MCF 10A (cell line): Measurements from ENCODE around the gene B4GALT6. TPM values are rescaled to one million over a fixed set of nuclear protein-coding genes. Genes with fewer than 3 reads are reported as not detected.

Experiments used
- BruUV-seq: library from RNA; stranded (reverse); fragments of 400-500 nt; replicated peaks from 2 replicates; lab custom pipeline; 2021; lab: Mats Ljungman, UMichigan
- CTCF ChIA-PET: fragments of 300-600 bp; sonication (Branson Sonifier 250); formaldehyde crosslinking; extraction: SDS; loops from one replicate; lab custom pipeline; 2021; ENCODE audit warnings: antibody characterized with exemption, inconsistent platforms; lab: Yijun Ruan, JAX
- POLR2A ChIA-PET: fragments of 300-600, 350-650 bp; sonication (Branson Sonifier 250); formaldehyde crosslinking; extraction: SDS; loops from one replicate; lab custom pipeline; 2020; ENCODE audit warnings: antibody characterized with exemption, inconsistent platforms; lab: Yijun Ruan, JAX
- DNase-seq: peaks from one replicate; pipeline ENCODE4 v3.0.0-alpha.2; 2018; ENCODE audit not compliant: unreplicated experiment
- H3K27ac Mint-ChIP-seq: one replicate; pipeline ENCODE4 v1.8.0; 2022; ENCODE audit warnings: mild to moderate bottlenecking, low read depth, mixed read lengths; ENCODE audit not compliant: unreplicated experiment
- H3K27me3 Mint-ChIP-seq: one replicate; pipeline ENCODE4 v1.8.0; 2022; ENCODE audit warnings: mixed read lengths; ENCODE audit not compliant: insufficient read depth, unreplicated experiment
- H3K36me3 Mint-ChIP-seq: one replicate; pipeline ENCODE4 v1.8.0; 2022; ENCODE audit warnings: mild to moderate bottlenecking, moderate library complexity, mixed read lengths; ENCODE audit not compliant: insufficient read depth, unreplicated experiment
- H3K4me1 Mint-ChIP-seq: one replicate; pipeline ENCODE4 v1.8.0; 2022; ENCODE audit warnings: mixed read lengths; ENCODE audit not compliant: insufficient read depth, unreplicated experiment
- H3K4me3 Mint-ChIP-seq: one replicate; pipeline ENCODE4 v1.8.0; 2022; ENCODE audit warnings: mild to moderate bottlenecking, moderate library complexity, mixed read lengths; ENCODE audit not compliant: unreplicated experiment
- H3K9me3 Mint-ChIP-seq: one replicate; pipeline ENCODE4 v1.8.0; 2022; ENCODE audit warnings: mixed read lengths; ENCODE audit not compliant: unreplicated experiment
- CTCF ChIP-seq: fragments of 200-600 bp; IDR thresholded peaks from one replicate; pipeline ENCODE4 v1.8.0; 2022; ENCODE audit warnings: antibody characterized with exemption, mild to moderate bottlenecking; ENCODE audit not compliant: unreplicated experiment
- intact Hi-C: fragments of 100-400 bp; cut with micrococcal nuclease; formaldehyde crosslinking; loops from 2 replicates; pipeline ENCODE4 v1.14.1; 2022
- total RNA-seq: library from RNA; stranded (reverse); gene quantifications from 2 replicates; pipeline ENCODE4 v1.2.3, GENCODE V29; 2022

B4GALT6 gene
- total RNA-seq, 1 experiment from 2014 or later = 6.0 TPM

- Mint-ChIP-seq H3K4me3 (no peak overlapping the region), H3K9me3 (peaks cover 14% of the 10 kb centered on the region), H3K4me1 (no peaks in the 10 kb centered on the region), H3K27me3 (no peaks in the 10 kb centered on the region), H3K27ac (no peak overlapping the region), H3K36me3 (no peaks in the 10 kb centered on the region)
- no TSS peak for BruUV-seq
- CTCF ChIA-PET = interaction anchor here (1.0 kb wide), 1 partner anchor 144 kb away, joined by 6 read pairs; no protein-coding TSS in a partner anchor
- TF ChIP-seq CTCF = no peak
- POLR2A ChIA-PET = interaction anchor here (0.6 kb wide), 1 partner anchor 10 kb away, joined by 5 read pairs; no protein-coding TSS in a partner anchor
- DNase-seq = no peak
- intact Hi-C loops = no loop called here
Observed at GRCh38 chr18:31700990-31701389, 16.6 kb upstream of the B4GALT6 start.

GRCh38 chr18:31697351-31698298 is 13.2 kb upstream of the B4GALT6 start:
- TF ChIP-seq CTCF = no peak
- intact Hi-C loops = no loop called here
- H3K27me3 Mint-ChIP-seq = no peaks in the 10 kb centered on the region
- H3K4me1 Mint-ChIP-seq = no peaks in the 10 kb centered on the region
- peaks cover 14% of the 10 kb centered on the region for H3K9me3 Mint-ChIP-seq
- BruUV-seq = no TSS peak
- CTCF ChIA-PET = interaction anchor here (0.7 to 2.1 kb wide), 4 partner anchors 10 to 730 kb away, joined by 4 to 5 read pairs (median 4); no protein-coding TSS in a partner anchor
- H3K27ac Mint-ChIP-seq = no peak overlapping the region
- no peak overlapping the region for H3K4me3 Mint-ChIP-seq
- H3K36me3 Mint-ChIP-seq = no peaks in the 10 kb centered on the region
- no peak for DNase-seq
- POLR2A ChIA-PET = interaction anchor here (0.6 kb wide), 1 partner anchor 11 kb away, joined by 3 read pairs; no protein-coding TSS in a partner anchor

- TF ChIP-seq CTCF = no peak
- H3K36me3 Mint-ChIP-seq = no peaks in the 10 kb centered on the region
- peaks cover 14% of the 10 kb centered on the region for H3K9me3 Mint-ChIP-seq
- H3K4me1 Mint-ChIP-seq = no peaks in the 10 kb centered on the region
- intact Hi-C loops = no loop called here
- ChIA-PET CTCF (interaction anchor here (1.0 to 2.1 kb wide), 2 partner anchors 12 to 48 kb away, joined by 3 to 4 read pairs; no protein-coding TSS in a partner anchor), POLR2A (no interaction called here)
- no peak for DNase-seq
- BruUV-seq = no TSS peak
- no peak overlapping the region for H3K4me3 Mint-ChIP-seq
- H3K27me3 Mint-ChIP-seq = no peaks in the 10 kb centered on the region
- H3K27ac Mint-ChIP-seq = no peak overlapping the region
Observed at GRCh38 chr18:31695989-31696388, 11.6 kb upstream of the B4GALT6 start.

- no peak for TF ChIP-seq CTCF
- ChIA-PET POLR2A (no interaction called here), CTCF (no interaction called here)
- intact Hi-C loops = no loop called here
- Mint-ChIP-seq H3K27me3 (no peaks in the 10 kb centered on the region), H3K36me3 (no peaks in the 10 kb centered on the region), H3K4me1 (no peaks in the 10 kb centered on the region), H3K4me3 (no peak overlapping the region), H3K27ac (no peak overlapping the region), H3K9me3 (peaks cover 14% of the 10 kb centered on the region)
- DNase-seq = no peak
- no TSS peak for BruUV-seq
Observed at GRCh38 chr18:31694297-31694696, 9.9 kb upstream of the B4GALT6 start.
